Activated gamma-delta T cell (primary cell): ENCODE data around the gene ULK3.

Experiments
- DNase-seq: peaks from one replicate; lab custom pipeline; 2025; lab: John Stamatoyannopoulos, UW

ULK3 gene

DNA sequence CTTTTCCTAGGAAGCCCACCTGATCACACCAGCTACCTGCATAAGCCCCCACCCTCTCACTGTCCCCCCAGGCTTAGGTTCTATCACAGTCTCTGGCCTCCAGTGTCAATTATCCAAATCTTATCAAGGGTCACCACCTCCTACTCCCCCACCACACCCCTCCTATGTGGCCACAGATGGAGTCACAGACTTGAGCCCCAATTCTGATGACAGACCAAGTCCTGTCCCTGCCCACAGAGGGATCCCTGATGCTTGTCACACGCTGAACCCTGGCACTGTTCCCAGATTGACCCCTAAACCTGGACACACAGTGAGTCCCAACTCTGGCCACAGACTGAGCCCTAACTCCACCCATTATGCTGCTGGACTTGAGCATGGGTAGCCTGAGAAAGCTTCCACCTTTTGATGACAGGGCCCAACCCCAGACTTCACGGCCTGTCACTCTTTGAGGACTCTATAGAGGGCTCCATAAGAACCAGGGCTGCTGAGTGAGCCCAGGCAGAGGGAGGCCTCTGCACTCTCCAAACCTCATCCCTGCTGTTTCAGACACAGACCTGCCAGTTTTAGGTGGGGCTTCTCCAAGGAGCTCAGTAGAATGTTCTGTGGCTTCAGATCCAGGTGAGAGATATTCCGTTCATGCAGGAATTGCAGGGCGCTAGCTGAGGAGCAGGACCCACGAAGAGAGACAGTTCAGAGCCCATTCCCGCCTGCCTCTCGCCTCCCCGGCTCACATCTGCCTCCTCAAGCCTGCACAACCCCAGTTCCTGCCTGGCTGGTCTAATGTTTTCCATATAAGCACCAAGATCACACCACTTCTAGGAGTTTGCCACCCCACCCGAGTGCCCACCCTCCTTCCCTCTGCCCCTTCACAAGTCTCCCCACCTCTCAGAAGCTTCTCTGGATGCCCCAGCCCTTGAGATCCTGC is 1.8 kb downstream of the ULK3 start:
- DNase-seq, result no peak

- DNase-seq, result no peak
These were observed 3.2 kb downstream of the ULK3 start for GRCh38 chr15:74839526-74840395.

DNA sequence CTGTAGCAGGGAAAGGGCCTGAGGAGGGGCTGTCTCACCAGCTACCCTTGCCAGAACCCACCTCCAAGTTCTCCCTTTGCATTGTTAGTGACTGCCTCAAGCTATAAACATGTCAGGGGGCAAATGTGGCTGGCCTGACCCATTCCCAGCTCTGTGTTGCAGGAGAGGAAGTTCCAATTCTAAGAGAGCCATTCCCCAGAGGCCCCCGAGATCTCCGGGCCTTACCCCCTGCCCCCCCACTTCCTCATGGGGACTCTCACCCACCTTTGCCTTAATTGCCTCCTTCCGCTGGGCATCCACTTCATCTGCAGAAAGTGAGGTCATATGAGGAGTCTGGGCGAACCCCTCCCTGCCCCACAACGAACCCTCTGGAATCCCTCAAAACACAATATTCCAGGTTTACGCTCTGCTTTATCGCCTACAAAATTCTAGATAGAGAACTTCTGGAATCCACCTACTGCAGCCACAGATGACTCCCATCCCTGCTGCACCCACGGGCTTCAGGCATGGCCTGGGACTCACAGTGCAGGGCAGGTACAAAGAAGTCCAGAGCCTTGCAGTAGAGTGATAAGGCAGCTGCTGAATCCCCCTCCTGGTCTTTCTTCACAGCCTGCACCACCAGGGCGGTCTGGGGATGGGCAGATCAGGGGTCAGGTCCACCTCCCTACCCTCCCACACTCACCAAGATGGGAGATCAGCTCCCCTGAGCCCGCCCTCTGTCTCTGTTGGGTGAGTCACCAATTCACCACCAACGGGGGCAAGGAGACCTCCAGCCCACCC is 4.0 kb downstream of the ULK3 start:
- no peak for DNase-seq

DNA sequence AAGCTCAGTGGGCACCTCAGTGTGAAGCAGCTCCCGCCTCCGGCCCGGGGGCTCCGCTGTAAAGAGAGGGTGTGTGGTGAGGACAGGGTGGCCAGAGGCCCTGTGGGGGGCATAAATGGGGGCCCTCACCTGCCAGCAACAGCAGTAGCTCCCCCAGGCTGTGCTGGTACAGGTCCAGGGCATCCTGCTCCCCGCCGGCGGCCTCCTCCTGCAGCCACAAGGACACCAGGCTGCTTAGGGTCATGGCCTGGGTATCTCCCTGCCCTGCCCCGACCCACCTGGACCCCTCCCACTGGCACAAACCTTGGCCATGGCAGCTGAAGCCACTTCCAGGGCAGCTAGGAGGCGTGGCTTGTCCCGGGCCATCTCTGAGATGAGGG is 4.8 kb downstream of the ULK3 start:
- no peak for DNase-seq

GRCh38 chr15:74837482-74838136 is 5.3 kb downstream of the ULK3 start:
- DNase-seq, result no peak

DNA sequence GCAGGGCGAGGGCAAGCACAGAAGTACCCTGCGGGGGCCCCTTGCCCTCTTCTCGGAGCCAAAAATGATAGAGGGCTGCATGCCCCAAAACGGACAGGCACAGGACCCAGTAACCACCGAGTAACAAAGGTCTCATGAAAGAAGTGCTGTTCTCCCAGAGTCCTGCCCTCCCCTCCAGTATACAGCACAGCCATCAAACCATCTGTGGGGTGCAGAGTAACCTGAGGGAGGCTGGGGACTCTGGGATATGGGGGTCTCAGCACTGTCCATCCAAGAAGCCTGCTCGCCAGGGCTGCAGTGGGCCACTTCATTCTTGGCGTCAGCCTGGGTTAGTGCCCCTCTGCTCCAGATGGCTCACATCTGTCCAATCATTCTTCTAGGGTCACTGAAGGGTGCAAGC is 6.1 kb downstream of the ULK3 start:
- no peak for DNase-seq

- no peak for DNase-seq
These were observed 7.6 kb downstream of the ULK3 start for GRCh38 chr15:74835312-74835823.

DNA sequence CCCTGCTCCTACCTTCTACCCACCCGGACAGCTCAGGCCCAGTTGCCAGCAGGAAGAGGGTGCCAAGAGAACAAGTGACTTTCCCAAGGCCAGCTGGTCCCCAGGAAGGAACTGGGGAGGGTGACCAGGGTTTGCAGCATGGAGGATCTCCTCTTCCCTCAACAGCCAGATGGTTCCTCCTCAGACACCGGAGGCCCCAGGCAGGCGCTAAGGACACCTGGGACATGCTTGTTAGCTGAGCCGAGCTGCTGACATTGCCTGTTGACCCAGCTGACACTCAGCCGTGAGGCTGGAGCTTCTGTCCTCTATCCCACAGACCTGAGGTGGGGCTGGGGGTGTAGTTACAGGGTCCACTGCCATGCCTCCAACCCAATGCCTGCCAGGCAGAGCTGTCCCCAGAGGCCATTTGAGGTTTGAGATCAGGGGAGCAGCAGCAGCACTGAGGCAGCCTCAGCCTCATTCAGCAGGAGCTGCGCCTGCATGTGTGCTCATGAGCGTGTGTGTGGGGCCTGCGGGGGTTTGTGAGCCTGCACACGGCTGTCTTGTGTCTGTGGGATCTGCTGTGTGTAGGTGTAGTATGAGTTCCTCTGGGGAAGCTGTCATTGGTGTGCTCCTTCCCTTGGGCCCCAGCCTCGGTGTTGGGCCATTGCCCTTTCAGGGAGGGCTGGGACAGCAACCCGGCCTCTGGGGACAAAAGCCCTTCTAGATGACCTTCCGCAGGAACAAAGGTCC is 9.4 kb downstream of the ULK3 start:
- no peak for DNase-seq

- DNase-seq, result no peak
These were observed 10.1 kb downstream of the ULK3 start for GRCh38 chr15:74832826-74833225.

GRCh38 chr15:74831813-74832495 is 11.0 kb downstream of the ULK3 start:
- DNase-seq, result no peak

- DNase-seq, result no peak
These were observed 12.1 kb downstream of the ULK3 start for GRCh38 chr15:74830868-74831267.

GRCh38 chr15:74829991-74830390 is 13.0 kb downstream of the ULK3 start:
- DNase-seq, result no peak

DNA sequence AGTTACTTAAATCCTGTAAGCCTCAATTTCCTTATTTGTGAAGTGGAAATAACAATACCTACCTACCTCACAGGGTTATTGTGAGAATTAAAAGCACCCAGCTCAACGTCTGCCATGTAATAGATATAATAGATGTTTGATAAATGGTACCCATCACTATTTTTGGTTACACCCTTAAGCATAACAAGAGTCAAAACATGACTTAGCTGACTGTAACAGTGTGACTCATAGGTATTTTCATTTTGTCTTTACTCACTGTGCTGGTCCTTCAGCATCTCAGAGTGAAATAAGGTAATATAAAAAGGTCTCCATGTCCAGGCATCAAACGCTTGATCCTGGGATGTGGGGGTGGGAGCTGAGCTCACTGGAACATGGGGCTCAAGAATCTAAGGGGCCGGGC is 13.5 kb downstream of the ULK3 start:
- no peak for DNase-seq

DNA sequence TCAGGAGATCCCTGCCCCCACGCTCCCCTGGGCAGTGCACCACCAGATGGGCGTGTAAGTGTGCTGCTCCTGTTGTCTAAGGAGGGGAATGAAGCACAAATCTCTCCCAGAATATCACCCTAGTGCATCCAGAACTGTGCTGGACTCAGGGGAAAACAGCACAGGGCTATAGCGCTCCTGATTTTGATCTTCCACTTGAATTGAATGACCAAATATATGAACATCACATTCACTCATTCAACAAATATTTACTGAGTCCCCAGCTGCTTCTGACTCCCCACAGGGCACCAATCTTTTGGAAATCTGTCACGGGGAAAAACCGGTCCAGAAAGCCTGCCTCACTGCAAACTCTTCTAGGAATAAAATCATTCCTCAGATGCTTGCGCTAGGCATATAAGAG is 14.1 kb downstream of the ULK3 start:
- DNase-seq, result no peak

DNA sequence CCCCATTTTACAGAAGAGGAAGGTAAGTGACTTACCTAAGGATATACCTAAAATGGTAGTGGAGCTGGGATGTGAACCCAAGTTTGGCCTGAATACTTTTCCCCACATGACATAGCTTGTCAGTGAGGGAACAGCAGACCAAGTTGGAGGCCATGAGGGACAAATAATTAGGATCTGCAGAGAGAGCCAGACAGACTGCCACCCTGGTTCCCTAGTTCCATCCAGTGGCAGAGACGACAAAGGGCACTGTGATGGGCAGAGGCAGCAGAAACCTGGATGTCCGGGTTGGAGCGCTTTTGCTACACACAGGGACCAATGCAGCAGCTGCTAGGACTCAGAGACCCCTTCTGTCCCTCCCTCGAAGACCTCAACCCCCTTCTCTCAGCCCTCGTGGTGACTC is 15.3 kb downstream of the ULK3 start:
- DNase-seq, result no peak

DNA sequence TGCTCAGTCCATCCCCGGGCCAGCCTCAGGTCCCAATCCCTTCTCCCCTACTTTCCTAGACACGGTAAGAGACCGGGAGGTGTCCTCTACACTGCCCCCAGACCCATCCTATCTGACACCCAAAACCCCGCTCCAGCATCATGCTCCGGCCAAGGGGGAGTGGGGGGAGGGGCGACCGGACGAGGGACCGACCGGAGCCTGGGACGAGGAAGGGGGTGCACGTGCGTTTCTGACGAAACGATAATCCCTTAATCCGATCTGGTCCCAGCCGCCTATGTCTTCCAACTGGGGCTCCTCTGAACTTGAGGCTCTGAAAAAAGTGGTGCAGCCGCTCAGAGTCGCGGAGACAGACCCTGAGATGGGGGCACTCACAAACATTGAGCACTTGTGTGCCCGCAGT is 16.0 kb downstream of the ULK3 start:
- no peak for DNase-seq

GRCh38 chr15:74826364-74826819 is 16.6 kb downstream of the ULK3 start, which contains the start of gene CPLX3:
TSS of gene CPLX3 (plus strand) at chr15:74826627. CDS start at chr15:74826704, 77 bp downstream.
- peak; percentile 23 for DNase-seq

GRCh38 chr15:74825866-74826265 is 17.1 kb downstream of the ULK3 start:
- DNase-seq, result no peak

GRCh38 chr15:74824976-74825375 is 18.0 kb downstream of the ULK3 start:
- DNase-seq, result no peak

GRCh38 chr15:74823324-74823723 is 19.6 kb downstream of the ULK3 start:
- no peak for DNase-seq
